Measurements from ENCODE around the gene TMEM208. TPM values are rescaled to one million over a fixed set of nuclear protein-coding genes. Genes with fewer than 3 reads are reported as not detected.

The TMEM208 gene
- total RNA-seq, 1 experiment from 2014 or later = 53.5 TPM

DNA sequence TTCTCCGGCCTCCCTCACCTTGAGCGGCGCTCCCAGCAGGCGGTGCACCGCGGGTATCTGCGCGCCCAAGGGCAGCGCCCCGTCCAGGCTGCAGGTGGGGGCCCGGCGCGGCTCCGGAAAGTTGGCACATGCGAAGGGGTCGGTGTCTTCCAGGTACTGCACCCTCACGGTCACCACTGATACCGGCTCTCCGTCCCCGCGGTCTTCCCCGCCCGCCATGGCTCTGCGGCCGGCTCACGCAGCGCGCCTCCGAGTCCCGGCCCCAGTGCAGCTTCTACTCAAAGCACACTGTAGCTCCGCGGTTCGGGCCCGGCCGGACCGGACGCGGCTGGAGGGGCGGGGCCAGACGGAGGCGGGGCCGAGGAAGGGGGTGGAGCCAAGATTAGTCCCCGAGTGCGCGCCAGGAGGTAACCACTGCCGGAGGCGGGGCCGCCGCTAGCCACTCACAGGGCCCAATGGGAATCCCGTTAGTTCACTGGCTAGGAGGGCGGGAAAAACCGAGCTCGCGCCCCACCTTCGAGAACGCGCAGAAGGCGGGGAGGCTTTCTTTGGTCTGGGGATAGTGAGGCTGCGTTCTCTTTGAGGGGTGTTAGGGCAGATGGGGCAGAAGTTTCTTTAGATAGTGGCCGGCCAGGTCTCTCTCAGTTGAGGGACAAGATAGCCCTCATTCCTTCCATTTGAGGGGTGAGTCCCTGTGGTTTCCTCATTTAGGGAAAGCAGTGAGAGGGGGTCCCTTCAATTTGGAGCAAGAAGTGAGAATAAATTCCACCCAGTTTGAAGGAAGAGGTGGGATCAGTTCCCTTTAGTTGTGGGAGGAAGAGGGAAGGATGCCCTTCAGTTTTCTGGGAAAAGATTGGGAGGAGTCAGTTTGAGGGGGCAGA lies 20.5 kb downstream of the TMEM208 start, which contains the start of gene FHOD1:
Gene FHOD1 (minus strand): TSS at position 290 of the 881 bp plus-strand sequence. CDS start 71 bp downstream, at position 219.
- TF ChIP-seq, protein P1, sequence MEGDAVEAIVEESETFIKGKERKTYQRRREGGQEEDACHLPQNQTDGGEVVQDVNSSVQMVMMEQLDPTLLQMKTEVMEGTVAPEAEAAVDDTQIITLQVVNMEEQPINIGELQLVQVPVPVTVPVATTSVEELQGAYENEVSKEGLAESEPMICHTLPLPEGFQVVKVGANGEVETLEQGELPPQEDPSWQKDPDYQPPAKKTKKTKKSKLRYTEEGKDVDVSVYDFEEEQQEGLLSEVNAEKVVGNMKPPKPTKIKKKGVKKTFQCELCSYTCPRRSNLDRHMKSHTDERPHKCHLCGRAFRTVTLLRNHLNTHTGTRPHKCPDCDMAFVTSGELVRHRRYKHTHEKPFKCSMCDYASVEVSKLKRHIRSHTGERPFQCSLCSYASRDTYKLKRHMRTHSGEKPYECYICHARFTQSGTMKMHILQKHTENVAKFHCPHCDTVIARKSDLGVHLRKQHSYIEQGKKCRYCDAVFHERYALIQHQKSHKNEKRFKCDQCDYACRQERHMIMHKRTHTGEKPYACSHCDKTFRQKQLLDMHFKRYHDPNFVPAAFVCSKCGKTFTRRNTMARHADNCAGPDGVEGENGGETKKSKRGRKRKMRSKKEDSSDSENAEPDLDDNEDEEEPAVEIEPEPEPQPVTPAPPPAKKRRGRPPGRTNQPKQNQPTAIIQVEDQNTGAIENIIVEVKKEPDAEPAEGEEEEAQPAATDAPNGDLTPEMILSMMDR (IDR thresholded peaks at IDR 0.05; ENCODE audit: unreplicated experiment) = no peak
- peak within 1 kb of the TSS; percentile 85 for H3K27ac Mint-ChIP-seq (ENCODE audit: unreplicated experiment)
- no TSS peak for BruUV-seq (replicated peaks)
- CTCF ChIA-PET = interaction anchor here (0.6 to 3.3 kb wide), 21 partner anchors 11 to 885 kb away, joined by 3 to 21 read pairs (median 5); partner anchors contain the start of genes E2F4, ELMO3 and TMEM208
- H3K27me3 Mint-ChIP-seq (ENCODE audit: unreplicated experiment) = peaks cover 38% of the 10 kb centered on the region
- intact Hi-C loops (cut with micrococcal nuclease; ENCODE audit: unreplicated experiment) = loop anchor here (2.0 kb wide), 1 partner anchor 21 kb away; the partner anchor contains the start of gene TMEM208
- H3K36me3 Mint-ChIP-seq (ENCODE audit: insufficient read depth, unreplicated experiment) = peaks cover 47% of the 10 kb centered on the region
- DNase-seq = peak; percentile 99
- peak within 1 kb of the TSS; percentile 94 for H3K4me3 Mint-ChIP-seq (ENCODE audit: low read depth, unreplicated experiment)
- peaks cover 51% of the 10 kb centered on the region for H3K4me1 Mint-ChIP-seq (ENCODE audit: low read depth, unreplicated experiment)
- no peaks in the 10 kb centered on the region for H3K9me3 Mint-ChIP-seq (ENCODE audit: low read depth, unreplicated experiment)

DNA sequence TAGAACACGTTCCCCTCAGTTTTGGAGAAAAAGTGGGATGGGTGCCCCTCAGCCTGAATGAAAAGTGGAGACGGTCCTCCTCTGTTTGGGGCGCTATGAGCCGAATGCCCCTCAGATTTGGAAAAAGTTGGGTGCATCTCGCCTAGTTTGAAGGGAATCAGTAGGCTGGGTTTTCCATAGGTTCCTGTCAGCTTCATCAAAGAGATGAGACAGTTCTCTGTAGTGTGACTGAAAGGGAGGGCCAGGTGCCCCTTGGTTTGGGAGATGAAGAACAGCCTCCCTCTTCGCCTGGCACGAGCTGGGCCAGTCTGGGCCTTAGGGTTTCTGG lies 21.1 kb downstream of the TMEM208 start:
- intact Hi-C loops (cut with micrococcal nuclease; ENCODE audit: unreplicated experiment) = no loop called here
- BruUV-seq (replicated peaks) = no TSS peak
- Mint-ChIP-seq H3K36me3 (ENCODE audit: insufficient read depth, unreplicated experiment) (peaks cover 52% of the 10 kb centered on the region), H3K9me3 (ENCODE audit: low read depth, unreplicated experiment) (no peaks in the 10 kb centered on the region), H3K4me1 (ENCODE audit: low read depth, unreplicated experiment) (peaks cover 46% of the 10 kb centered on the region), H3K27ac (ENCODE audit: unreplicated experiment) (peak overlapping the region; percentile 85), H3K4me3 (ENCODE audit: low read depth, unreplicated experiment) (peak overlapping the region; percentile 94), H3K27me3 (ENCODE audit: unreplicated experiment) (peaks cover 38% of the 10 kb centered on the region)
- CTCF ChIA-PET = interaction anchor here (0.6 to 3.3 kb wide), 9 partner anchors 12 to 204 kb away, joined by 3 to 21 read pairs (median 4); partner anchors contain the start of gene ELMO3
- DNase-seq = no peak
- TF ChIP-seq, protein P1 (IDR thresholded peaks at IDR 0.05; ENCODE audit: unreplicated experiment) = no peak

DNA sequence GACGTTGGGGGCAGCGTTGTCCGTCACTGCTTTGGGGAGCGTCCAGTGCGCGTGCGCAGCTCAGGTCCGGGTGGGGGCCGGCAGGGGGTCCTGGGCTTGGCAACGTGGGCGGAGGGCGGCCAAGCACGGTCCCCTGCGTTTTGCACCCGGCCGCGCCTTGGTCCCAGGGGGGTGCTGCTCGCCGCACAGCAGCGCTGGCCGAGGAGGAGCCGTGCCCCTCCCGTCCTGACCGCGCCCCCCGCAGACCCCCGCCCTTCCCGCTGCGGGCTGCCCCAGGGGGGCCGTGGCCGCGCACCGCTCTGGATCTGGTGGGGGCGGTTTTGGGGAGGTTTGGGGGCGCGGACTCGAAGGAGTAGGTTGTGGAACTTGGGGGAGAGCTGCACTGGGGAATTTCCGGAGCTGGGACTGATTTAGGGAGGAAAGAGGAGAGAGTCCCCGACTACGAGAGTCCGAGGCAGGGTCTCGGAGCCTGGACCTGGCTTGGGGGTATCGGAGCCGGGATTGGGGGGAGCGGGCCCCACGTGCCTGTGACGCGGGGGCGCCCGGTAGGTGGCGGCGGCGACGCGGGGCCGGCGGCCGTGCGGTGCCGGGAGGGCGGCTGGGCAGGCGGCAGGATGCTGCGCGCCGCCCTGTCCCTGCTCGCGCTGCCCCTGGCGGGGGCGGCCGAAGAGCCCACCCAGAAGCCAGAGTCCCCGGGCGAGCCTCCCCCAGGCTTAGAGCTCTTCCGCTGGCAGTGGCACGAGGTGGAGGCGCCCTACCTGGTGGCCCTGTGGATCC lies 21.7 kb downstream of the TMEM208 start, which contains the start of gene SLC9A5:
Gene SLC9A5 (plus strand): TSS at position 579 of the 777 bp plus-strand sequence. CDS start 36 bp downstream, at position 615.
- CTCF ChIA-PET = interaction anchor here (1.0 to 3.3 kb wide), 6 partner anchors 11 to 179 kb away, joined by 3 to 21 read pairs (median 3); partner anchors contain the start of gene ELMO3
- BruUV-seq (replicated peaks) = no TSS peak
- TF ChIP-seq, protein P1 (IDR thresholded peaks at IDR 0.05; ENCODE audit: unreplicated experiment) = peak; percentile 52
- peak; percentile 48 for DNase-seq
- Mint-ChIP-seq H3K4me3 (ENCODE audit: low read depth, unreplicated experiment) (peak within 1 kb of the TSS; percentile 94), H3K27ac (ENCODE audit: unreplicated experiment) (peak within 1 kb of the TSS; percentile 85), H3K4me1 (ENCODE audit: low read depth, unreplicated experiment) (peaks cover 46% of the 10 kb centered on the region), H3K36me3 (ENCODE audit: insufficient read depth, unreplicated experiment) (peaks cover 52% of the 10 kb centered on the region), H3K27me3 (ENCODE audit: unreplicated experiment) (peaks cover 38% of the 10 kb centered on the region), H3K9me3 (ENCODE audit: low read depth, unreplicated experiment) (no peaks in the 10 kb centered on the region)
- intact Hi-C loops (cut with micrococcal nuclease; ENCODE audit: unreplicated experiment) = no loop called here
